Measurements from ENCODE around the gene ZDHHC13.

ZDHHC13 gene

GRCh38 chr11:19092850-19093249, 24.1 kb upstream of the ZDHHC13 start:
- no peak for TF ChIP-seq CTCF (IDR thresholded peaks at IDR 0.05)
- Histone ChIP-seq H3K4me1 (no peaks in the 10 kb centered on the region), H3K27me3 (peaks cover 0 to 3% of the 10 kb centered on the region in 2 donors), H3K4me3 (no peak overlapping the region), H3K36me3 (no peaks in the 10 kb centered on the region), H3K27ac (no peak overlapping the region), H3K9me3 (no peaks in the 10 kb centered on the region)
- intact Hi-C loops (cut with DNase I; ENCODE audit: low total_unique reads): no loop called here
- no peak for DNase-seq

DNA sequence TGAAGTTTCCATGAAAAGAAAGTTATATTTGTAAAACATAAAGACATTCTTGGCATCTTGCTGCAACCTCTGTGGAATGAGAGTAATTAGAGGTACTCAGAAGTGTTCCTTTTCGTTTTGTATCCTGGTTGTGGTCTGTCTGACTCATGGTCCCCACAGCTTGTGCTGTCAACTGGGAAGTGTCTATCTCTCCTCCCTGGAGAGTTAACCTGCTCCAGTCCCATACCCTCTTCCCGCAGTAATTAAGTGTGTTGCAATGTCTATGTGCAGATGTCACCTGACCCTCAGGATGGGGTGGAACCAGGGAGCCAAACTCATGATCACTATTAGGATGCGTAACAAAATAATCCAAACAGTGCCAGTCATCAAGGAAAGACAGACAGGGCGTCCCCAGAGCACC, 23.0 kb upstream of the ZDHHC13 start:
- DNase-seq: no peak
- Histone ChIP-seq H3K9me3 (no peaks in the 10 kb centered on the region), H3K4me3 (no peak overlapping the region), H3K36me3 (no peaks in the 10 kb centered on the region), H3K27me3 (peaks cover 0 to 3% of the 10 kb centered on the region in 2 donors), H3K4me1 (no peaks in the 10 kb centered on the region), H3K27ac (no peak overlapping the region)
- intact Hi-C loops (cut with DNase I; ENCODE audit: low total_unique reads): no loop called here
- no peak for TF ChIP-seq CTCF (IDR thresholded peaks at IDR 0.05)

DNA sequence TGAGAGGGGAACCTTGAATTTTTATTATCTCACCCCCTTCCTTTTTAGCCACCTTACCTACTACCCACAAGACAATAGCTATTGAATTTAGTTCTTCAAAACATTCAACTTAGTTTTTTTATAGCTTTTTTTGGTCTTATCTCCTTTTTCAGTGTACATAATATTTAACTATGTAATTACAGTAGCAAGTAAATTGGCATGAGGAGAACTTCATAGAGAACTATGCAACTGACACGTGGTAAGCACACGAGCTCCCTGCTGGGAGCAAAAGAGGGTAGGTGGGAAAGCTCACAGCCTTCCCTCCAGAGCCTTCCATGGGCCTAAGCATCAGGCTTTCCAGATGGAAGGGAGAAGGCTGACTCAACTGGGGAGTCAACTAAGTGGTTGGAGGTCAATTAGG, 22.1 kb upstream of the ZDHHC13 start:
- H3K4me1 ChIP-seq: no peaks in the 10 kb centered on the region
- TF ChIP-seq CTCF (IDR thresholded peaks at IDR 0.05): no peak
- H3K27ac ChIP-seq: no peak overlapping the region
- no peak for DNase-seq
- H3K9me3 ChIP-seq: no peaks in the 10 kb centered on the region
- no peak overlapping the region for H3K4me3 ChIP-seq
- peaks cover 0 to 3% of the 10 kb centered on the region in 2 donors for H3K27me3 ChIP-seq
- intact Hi-C loops (cut with DNase I; ENCODE audit: low total_unique reads): no loop called here
- no peaks in the 10 kb centered on the region for H3K36me3 ChIP-seq

DNA sequence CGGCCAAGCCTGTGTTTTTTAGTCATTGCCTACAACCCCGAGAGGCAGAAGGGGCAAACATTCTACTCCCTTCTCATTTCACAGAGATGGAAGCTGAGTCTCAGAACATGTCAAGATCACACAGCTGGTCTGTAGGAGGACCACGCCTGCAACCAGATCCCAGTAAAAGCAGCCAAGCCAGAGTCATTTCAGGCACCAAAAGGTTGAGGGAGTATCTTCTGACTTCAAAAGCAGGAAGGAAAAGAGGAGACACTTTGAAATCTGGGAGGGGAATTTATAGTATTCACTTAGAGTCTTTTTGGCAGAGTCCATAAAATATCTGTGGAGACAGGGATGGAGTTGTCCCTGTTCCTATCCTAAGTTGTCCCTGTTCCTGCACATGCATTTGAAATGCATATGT, 17.9 kb upstream of the ZDHHC13 start:
- no peaks in the 10 kb centered on the region for H3K4me1 ChIP-seq
- intact Hi-C loops (cut with DNase I; ENCODE audit: low total_unique reads): no loop called here
- no peak for DNase-seq
- no peaks in the 10 kb centered on the region for H3K36me3 ChIP-seq
- H3K27me3 ChIP-seq: peaks cover 0 to 6% of the 10 kb centered on the region in 2 donors
- no peak overlapping the region for H3K4me3 ChIP-seq
- H3K27ac ChIP-seq: no peak overlapping the region
- H3K9me3 ChIP-seq: peaks cover 0 to 4% (median 0%) of the 10 kb centered on the region in 3 donors
- no peak for TF ChIP-seq CTCF (IDR thresholded peaks at IDR 0.05)

DNA sequence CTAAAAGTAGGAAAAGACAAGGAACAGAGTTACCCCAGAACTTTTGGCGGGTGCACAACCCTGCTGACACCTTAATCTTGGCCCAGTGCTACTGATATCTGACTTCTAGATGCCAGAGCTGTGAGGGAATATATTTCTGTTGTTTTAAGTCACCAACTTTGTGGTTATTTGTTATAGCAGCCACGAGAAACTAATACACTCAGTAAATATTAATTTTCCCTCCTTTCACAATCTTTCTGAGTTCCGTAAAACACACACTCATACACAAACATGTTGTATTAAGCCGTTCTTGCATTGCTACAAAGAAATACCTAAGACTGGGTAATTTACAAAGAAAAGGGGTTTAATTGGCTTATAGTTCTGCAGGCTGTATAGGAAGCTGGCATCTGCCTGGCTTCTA, 16.1 kb upstream of the ZDHHC13 start:
- intact Hi-C loops (cut with DNase I; ENCODE audit: low total_unique reads): no loop called here
- Histone ChIP-seq H3K4me1 (no peaks in the 10 kb centered on the region), H3K4me3 (no peak overlapping the region), H3K27ac (no peak overlapping the region), H3K27me3 (peaks cover 0 to 6% of the 10 kb centered on the region in 2 donors), H3K9me3 (peaks cover 0 to 4% (median 0%) of the 10 kb centered on the region in 3 donors), H3K36me3 (no peaks in the 10 kb centered on the region)
- DNase-seq: no peak
- no peak for TF ChIP-seq CTCF (IDR thresholded peaks at IDR 0.05)
